ENCODE measurements around the gene HOXA3. TPM values are rescaled to one million over a fixed set of nuclear protein-coding genes. Genes with fewer than 3 reads are reported as not detected.

HOXA3 gene
- total RNA-seq, 1 donor from 2014 or later = 77.4 TPM

DNA sequence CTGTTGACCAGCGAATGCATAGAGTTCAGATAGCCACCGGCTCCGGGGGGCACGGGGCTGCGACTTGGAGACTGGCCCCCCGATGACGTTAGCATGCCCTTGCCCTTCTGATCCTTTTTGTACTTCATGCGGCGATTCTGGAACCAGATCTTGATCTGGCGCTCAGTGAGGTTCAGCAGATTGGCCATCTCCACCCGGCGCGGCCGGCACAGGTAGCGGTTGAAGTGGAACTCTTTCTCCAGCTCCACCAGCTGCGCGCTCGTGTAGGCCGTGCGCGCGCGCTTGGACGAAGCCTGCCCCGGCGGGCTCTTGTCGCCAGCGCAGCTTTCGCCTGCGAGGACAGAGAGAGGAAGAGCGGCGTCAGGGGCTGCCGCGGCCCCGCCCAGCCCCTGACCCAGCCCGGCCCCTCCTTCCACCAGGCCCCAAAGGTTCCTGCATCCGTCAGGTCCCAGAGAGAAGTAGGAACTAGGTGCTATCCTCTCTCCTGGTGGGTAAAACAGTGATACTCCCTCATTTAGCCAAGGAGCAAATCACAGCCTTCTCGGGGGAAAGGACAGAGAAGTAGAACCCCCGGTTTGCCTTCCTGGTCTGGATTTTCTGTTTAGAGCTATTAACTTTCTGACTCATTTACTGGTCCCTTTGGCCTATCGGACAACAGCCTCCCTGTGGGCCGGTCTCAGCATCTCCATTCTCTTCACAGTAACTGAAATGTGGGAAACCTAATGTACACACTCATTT, 43.8 kb downstream of the HOXA3 start:
- Mint-ChIP-seq H3K9me3 (ENCODE audit: low read depth) (no peaks in the 10 kb centered on the region), H3K27ac (peak overlapping the region; percentile 98)

DNA sequence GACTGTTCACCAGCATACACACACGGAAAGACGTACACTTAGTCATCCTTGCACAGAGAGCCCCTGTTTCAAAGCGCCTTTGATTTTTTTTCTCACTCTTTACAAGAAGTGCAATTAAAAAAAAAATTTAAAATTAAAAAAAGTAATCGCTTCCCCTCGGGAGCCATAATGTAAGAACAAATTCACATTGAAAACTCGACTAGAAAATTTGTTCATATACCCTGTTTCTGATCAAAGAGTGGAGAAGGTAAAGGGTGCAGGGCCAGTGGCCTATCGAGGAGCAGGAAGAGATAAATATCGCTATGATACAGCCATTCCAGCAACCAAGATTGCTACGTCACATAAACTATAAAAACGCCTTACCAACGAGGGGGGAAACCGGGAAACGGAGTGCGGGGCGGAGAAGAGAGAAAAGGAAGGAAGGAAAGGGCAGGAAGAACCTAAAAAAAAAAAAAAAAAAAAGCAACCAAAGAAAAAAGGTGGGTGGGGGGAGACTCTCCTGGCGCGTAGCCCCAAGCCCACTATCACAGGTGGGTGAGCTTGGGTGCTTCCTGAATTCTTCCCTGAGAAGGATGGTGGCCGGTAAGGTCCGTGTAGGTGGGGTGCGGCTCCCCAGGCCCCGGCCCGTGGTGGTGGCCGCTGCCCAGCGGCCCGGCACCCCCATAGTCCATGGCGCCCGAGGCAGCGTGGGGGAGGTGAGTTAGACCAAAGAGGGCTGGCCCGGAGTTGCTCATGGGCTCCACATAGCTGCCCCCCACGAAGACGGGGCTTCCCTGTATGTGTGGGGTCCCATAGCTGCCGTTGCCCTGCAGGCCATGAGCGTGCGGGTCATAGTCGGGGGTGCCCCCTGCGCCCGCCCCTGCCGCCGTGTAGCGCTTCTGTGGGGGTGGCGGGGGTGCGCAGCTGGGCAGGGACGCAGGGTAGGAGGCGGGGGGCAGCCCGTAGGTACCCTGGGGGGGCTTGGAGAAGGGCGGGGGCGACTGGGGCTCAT, 44.7 kb downstream of the HOXA3 start:
- Mint-ChIP-seq H3K4me1 (ENCODE audit: low read depth) (peaks cover 76% of the 10 kb centered on the region), H3K27ac (peak overlapping the region; percentile 98), H3K4me3 (ENCODE audit: low read depth) (peak overlapping the region; percentile 71), H3K27me3 (no peaks in the 10 kb centered on the region), H3K36me3 (ENCODE audit: insufficient read depth) (peaks cover 18% of the 10 kb centered on the region), H3K9me3 (ENCODE audit: low read depth) (no peaks in the 10 kb centered on the region)
- TF ChIP-seq, protein P1, sequence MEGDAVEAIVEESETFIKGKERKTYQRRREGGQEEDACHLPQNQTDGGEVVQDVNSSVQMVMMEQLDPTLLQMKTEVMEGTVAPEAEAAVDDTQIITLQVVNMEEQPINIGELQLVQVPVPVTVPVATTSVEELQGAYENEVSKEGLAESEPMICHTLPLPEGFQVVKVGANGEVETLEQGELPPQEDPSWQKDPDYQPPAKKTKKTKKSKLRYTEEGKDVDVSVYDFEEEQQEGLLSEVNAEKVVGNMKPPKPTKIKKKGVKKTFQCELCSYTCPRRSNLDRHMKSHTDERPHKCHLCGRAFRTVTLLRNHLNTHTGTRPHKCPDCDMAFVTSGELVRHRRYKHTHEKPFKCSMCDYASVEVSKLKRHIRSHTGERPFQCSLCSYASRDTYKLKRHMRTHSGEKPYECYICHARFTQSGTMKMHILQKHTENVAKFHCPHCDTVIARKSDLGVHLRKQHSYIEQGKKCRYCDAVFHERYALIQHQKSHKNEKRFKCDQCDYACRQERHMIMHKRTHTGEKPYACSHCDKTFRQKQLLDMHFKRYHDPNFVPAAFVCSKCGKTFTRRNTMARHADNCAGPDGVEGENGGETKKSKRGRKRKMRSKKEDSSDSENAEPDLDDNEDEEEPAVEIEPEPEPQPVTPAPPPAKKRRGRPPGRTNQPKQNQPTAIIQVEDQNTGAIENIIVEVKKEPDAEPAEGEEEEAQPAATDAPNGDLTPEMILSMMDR (IDR thresholded peaks at IDR 0.05; ENCODE audit: unreplicated experiment) = no peak
- no peak for DNase-seq (ENCODE audit: low spot score, unreplicated experiment)

More for the DNA sequence above, 43.8 kb downstream of the HOXA3 start:
- Mint-ChIP-seq H3K27me3 (no peaks in the 10 kb centered on the region), H3K4me1 (ENCODE audit: low read depth) (peaks cover 67% of the 10 kb centered on the region), H3K36me3 (ENCODE audit: insufficient read depth) (peaks cover 20% of the 10 kb centered on the region), H3K4me3 (ENCODE audit: low read depth) (peak overlapping the region; percentile 71)
- TF ChIP-seq, protein P1 (IDR thresholded peaks at IDR 0.05; ENCODE audit: unreplicated experiment) = no peak
- DNase-seq (ENCODE audit: low spot score, unreplicated experiment) = peak; percentile 53

DNA sequence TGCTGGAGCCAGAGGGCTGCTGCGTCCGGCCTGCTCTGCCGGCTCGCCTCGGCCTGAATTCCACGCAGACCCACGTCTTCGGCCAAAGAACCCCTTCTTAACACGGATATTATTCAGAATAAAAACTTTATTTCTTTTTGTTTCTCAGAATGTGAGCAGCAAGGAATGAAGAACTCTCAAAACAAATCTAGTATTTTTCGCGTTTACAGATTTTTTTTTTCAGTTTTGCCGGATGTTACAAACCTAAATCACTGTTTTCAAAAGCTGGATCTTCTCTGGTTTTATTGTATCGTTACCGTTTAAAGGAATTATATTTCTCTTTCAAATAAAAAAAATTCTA, 45.5 kb downstream of the HOXA3 start:
- no peaks in the 10 kb centered on the region for H3K9me3 Mint-ChIP-seq (ENCODE audit: low read depth)
- H3K27me3 Mint-ChIP-seq = no peaks in the 10 kb centered on the region
- TF ChIP-seq, protein P1 (IDR thresholded peaks at IDR 0.05; ENCODE audit: unreplicated experiment) = no peak
- H3K4me3 Mint-ChIP-seq (ENCODE audit: low read depth) = peak overlapping the region; percentile 54
- H3K36me3 Mint-ChIP-seq (ENCODE audit: insufficient read depth) = peaks cover 17% of the 10 kb centered on the region
- H3K4me1 Mint-ChIP-seq (ENCODE audit: low read depth) = peaks cover 79% of the 10 kb centered on the region
- no peak for DNase-seq (ENCODE audit: low spot score, unreplicated experiment)
- H3K27ac Mint-ChIP-seq = peak overlapping the region; percentile 96

DNA sequence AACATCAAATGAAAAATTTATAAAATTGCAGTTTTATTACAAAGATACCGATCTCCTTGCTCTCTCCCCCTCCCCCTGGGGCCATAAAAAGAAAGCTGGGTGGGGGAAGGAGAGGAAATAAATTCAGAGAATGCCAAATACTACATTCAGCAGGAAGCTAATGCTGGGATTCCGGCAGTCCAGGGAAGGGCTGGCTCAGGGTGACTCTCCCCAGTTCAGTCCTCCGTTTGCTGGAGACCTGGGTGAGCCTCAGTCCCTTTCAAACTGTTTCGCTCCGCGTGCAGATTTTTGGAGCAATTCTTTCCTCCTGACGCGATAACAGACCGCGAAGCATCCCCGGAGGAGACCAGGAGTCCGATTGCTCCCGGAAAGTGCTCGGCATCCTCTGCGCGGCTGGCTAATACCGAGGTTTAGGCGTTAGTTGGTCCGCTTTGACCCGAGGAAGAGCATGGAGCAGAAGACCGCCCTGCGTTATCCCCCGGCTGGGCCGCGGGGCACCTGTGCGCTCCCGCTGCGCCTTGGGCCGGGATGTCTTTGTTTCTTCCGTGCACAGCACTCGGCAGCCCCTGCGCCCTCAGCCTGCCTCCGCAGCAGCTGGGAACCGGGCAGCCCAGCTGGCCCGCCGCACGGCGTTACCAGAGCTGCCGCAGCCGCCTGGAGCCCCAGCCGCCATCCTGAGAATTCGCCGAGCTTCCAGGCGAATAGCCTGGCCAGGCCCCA, 46.0 kb downstream of the HOXA3 start:
- no peaks in the 10 kb centered on the region for H3K27me3 Mint-ChIP-seq
- TF ChIP-seq, protein P1 (IDR thresholded peaks at IDR 0.05; ENCODE audit: unreplicated experiment) = no peak
- H3K4me1 Mint-ChIP-seq (ENCODE audit: low read depth) = peaks cover 79% of the 10 kb centered on the region
- DNase-seq (ENCODE audit: low spot score, unreplicated experiment) = peak; percentile 44
- no peaks in the 10 kb centered on the region for H3K9me3 Mint-ChIP-seq (ENCODE audit: low read depth)
- peak overlapping the region; percentile 96 for H3K27ac Mint-ChIP-seq
- peaks cover 20% of the 10 kb centered on the region for H3K36me3 Mint-ChIP-seq (ENCODE audit: insufficient read depth)
- peak overlapping the region; percentile 54 for H3K4me3 Mint-ChIP-seq (ENCODE audit: low read depth)
